ENCODE measurements around the gene A1BG.
A peak's percentile ranks its signal among the peaks of the same experiment; 100 is the strongest.
"Not testable (repeated sequence)": the region's sequence is repeated elsewhere in the genome, so short reads cannot be mapped to it uniquely, and the experiment has no call there.

A1BG gene

DNA sequence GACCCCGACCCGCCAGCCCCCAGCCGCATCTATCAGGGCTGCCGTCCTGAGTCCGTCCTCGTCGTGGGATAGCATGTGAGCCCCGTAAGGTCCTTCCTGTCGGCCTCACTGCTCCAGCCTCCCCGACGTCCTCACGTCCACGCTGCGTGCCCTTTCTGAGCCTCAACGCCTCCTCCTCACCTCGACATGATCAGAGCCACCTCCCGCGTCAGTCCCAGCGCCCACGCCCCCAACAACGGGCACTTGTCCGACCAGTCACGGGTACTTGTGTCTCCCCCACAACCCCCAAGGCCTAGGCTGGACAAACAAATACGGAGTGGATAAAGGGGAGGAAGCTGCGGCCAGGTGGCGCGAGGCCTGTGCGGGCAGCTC lies 8.6 kb upstream of the A1BG start:
- DNase-seq (ENCODE audit: low spot score): peak; percentile 40

DNA sequence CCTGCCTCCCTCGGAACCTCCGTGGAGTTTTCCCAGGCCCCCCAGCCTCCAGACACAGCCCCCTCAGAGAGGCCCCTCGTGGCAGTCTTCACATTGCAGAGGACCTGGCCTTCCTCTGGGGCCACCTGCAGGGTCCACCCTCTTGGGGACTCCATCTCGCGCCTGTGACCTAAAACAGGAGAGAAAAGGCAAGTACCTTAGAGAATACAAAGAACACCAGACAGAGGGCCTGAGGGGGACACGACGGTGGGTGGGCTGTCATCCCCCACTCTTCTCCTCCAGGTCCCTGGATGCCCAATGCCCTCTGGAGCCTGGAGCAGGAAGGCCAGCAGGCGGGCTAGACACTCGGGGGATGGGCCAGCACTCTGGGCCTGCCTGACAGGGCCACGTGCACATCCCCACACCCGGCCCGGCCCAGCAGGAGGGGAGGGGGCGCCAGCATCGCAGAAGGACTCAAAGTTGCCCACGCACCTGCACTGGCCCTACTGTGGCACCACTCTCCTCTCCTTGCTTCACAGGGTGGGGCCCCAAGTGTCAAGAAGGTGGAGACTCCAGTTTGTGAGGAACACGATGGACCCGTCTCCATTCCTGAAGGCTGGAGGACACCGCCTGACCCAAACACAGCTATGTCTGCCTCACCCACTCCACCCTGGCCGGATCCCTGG lies 4.3 kb upstream of the A1BG start:
- DNase-seq (ENCODE audit: low spot score): no peak

DNA sequence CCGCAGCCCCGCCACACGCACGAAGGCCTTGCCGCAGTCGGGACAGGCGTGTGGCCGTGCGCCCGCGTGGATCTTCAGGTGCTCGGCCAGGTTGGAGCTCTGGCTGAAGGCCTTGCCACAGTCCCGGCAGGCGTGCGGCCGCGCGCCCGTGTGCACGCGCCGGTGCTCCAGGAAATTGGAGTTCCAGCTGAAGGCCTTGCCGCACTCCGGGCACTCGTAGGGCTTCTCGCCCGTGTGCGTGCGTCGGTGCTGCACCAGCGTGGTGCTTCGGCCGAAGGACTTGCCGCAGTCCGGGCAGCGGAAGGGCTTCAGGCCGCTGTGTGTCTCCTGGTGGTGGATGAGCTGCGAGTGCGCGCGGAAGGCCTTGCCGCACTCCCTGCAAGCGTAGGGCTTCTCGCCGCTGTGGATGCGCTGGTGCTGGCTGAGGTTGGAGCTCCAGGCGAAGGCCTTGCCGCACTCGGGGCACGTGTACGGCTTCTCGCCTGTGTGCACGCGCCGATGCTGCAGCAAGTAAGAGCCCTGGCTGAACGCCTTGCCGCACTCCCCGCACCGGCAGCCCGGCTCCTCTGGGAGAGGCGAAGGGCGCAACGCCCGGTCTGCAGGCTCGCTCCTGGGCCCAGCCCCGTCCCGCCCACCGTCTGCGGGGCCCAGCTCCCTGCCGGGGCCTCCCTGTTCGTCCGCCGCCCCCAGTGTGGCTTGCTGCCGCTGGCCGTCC lies 3.6 kb upstream of the A1BG start:
- no peak for DNase-seq (ENCODE audit: low spot score)

DNA sequence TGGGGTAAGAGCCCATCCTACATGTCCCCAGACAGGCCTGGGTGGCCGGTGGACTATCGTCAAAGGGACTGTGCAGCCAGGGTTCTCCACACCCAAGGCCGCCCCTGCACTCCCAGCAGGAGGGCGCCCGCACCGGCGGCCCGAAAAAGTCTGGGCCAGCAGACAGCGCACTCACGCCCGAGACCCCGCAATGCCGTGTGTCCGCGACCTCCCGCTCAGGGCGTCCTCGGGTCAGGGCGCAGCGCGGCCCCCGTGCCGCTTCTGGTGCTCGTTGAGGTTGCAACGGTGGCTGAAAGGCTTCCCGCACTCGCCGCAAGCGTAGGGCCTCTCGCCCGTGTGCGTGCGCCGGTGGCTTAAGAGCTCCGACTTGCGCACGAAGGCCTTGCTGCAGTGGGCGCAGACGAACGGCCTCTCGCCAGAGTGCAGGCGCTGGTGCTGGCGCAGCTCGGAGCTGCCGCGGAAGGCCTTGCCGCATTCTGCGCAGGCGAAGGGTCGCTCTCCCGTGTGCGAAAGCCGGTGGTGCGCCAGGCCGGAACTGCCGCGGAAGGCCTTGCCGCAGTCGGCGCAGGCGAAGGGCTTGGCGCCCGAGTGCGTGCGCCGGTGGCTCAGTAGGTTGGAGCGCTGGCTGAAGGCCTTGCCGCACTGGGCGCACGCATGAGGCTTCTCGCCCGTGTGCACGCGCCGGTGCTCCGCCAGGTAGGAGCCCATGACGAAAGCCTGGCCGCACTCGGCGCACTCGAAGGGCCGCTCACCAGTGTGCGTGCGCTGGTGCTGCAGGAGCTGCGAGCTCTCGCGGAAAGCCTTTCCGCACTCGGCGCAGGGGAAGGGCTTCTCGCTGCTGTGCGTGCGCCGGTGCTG lies 2.8 kb upstream of the A1BG start:
- no peak for DNase-seq (ENCODE audit: low spot score)

DNA sequence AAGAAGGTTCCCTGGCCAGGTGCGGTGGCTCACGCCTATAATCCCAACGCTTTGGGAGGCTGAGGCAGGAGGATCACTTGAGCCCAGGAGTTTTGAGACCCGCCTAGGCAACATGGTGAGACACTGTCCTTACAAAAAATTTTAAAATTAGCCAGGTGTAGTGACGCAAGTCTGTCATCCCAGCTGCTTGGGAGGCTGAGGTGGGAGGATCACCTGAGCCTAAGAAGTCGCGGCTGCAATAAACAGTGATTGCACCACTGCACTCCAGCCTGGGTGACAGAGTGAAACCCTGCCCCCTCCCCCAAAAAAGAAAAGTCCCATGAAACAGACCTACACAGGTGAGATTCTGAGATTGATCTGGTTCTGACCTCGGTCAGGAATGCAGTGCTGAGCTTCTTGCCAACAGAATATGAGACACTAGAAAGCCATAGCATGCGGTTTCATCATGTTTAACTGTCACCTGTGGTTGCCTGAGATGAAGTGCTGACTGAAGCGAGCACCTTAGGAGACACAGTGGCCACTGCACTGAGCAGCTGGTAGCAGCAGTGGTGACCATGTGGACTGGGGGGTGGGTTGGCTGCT lies 2.0 kb upstream of the A1BG start:
- DNase-seq (ENCODE audit: low spot score): no peak

- DNase-seq (ENCODE audit: low spot score): no peak
Observed at GRCh38 chr19:58354478-58355030, 1.3 kb upstream of the A1BG start.

- DNase-seq (ENCODE audit: low spot score): no peak
Observed at GRCh38 chr19:58353717-58354477, 605 bp upstream of the A1BG start.

DNA sequence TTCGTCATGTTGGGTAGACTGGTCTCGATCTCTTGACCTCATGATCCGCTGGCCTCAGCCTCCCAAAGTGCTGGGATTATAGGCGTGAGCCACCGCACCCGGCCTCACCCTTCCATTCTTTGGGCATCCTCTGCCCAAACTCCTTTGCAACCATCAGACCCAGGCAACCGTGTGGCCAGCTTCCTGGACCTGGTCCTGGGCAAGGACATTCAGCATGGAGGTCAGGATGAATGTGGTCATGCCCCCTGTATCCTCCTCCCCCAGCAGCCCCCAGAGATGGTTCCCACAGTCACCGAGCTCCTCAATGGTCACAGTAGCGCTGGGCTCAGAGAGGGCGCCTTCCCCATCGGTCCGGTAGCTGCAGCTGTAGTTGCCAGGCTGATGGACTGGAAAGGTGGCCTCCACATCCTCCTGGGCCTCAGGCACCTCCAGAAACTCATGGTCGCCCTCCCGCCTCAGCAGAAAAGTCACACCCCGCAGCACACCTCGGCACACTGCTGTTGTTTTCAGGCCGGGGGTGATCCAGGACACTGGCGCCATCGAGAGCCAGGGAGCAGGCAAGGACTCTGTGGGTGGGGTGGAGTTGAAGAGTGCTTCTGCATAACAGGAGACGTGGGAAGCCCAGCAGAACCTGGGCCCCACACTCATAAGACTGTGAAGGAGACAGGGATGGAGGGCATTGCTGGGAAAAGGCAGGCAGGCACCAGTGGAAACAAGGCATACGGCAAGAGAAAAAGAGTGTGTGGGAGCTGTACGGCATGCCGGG lies 1.1 kb downstream of the A1BG start:
- DNase-seq (ENCODE audit: low spot score): no peak

- DNase-seq (ENCODE audit: low spot score): no peak
Observed at GRCh38 chr19:58351558-58351878, 1.8 kb downstream of the A1BG start.

- DNase-seq (ENCODE audit: low spot score): no peak
Observed at GRCh38 chr19:58350871-58351557, 2.3 kb downstream of the A1BG start.

GRCh38 chr19:58350001-58350861 lies 3.1 kb downstream of the A1BG start:
- no peak for DNase-seq (ENCODE audit: low spot score)

DNA sequence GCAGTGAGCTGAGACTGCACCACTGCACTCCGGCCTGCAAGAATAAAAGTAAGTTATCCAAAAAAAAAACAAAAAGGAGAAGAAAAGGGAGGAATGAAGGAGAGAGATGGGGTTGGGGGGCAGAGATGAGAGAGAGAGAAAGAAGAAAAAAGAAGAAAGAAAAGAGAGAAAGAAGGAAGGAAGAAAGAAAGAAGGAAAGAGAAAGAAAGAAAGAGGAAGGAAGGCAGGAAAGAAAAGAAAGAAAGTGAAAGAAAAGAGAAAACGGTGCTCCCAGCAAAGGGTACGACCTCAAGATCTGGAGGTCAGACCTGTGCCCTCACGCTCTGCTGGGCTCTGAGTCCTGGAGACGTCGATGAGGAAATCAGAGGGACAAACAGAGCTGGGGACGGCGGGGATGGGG lies 3.7 kb downstream of the A1BG start:
- DNase-seq (ENCODE audit: low spot score): no peak

DNA sequence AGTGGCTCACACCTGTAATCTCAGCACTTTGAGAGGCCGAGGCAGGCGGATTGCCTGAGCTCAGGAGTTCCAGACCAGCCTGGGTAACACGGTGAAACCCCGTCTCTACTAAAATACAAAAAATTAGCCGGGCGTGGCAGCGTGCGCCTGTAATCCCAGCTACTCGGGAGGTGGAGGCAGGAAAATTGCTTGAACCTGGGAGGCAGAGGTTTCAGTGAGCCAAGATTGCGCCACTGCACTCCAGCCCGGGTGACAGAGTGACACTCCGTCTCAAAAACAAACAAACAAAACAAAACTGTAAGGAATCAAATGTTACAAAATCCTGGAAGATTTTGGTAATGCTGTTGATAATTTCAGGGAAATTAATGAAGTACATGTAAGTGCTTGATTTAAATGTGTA lies 5.2 kb downstream of the A1BG start:
- not testable (repeated sequence) for DNase-seq (ENCODE audit: low spot score)

GRCh38 chr19:58346961-58347929 lies 6.0 kb downstream of the A1BG start:
- peak; percentile 63 for DNase-seq (ENCODE audit: low spot score)

DNA sequence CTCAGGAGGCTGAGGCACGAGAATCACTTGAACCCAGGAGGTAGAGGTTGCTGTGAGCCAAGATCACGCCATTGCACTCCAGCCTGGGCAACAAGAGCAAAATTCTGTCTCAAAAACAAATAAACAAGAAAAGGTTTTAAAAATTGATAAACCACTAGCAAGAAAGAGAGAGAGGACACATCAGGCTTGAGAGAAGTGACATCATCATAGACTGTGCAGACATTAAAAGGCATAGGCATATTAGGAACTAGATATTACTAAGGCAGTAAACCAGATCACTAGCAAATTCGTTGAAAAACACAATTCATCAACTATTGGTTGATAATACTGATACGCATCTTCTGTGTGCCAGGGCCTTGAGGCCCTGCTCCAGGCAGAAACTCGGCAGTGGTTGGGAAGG lies 7.7 kb downstream of the A1BG start:
- no peak for DNase-seq (ENCODE audit: low spot score)

DNA sequence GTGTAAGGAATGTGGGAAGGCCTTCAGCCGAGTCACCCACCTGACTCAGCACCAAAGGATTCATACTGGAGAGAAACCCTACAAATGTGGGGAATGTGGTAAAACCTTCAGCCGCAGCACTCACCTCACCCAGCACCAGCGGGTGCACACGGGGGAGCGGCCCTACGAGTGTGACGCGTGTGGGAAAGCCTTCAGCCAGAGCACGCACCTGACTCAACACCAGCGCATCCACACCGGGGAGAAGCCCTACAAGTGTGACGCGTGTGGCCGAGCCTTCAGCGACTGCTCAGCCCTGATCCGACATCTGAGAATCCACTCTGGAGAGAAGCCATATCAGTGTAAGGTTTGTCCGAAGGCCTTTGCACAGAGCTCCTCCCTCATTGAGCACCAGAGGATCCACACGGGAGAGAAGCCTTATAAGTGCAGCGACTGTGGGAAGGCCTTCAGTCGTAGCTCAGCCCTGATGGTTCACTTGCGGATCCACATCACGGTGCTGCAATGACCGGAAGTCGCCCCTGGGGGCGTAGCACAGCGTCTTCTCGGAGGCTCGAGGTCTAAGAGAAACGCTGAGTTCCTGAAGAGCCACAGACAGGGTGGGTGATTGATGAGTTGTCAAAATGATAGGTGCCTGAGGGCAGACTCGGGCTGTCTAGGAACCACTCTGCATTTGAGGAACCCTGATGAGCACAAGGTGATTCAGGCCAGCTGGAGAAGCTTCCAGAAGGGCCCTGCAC lies 14.3 kb downstream of the A1BG start:
- DNase-seq (ENCODE audit: low spot score): no peak

- no peak for DNase-seq (ENCODE audit: low spot score)
Observed at GRCh38 chr19:58338336-58338735, 15.0 kb downstream of the A1BG start.

GRCh38 chr19:58336820-58337219 lies 16.5 kb downstream of the A1BG start:
- DNase-seq (ENCODE audit: low spot score): no peak

Measured in COLO829 (cell line).